Neutrophil (primary cell): Measurements from ENCODE around the gene ACTL10.

ENCODE experiments used
- H3K27ac ChIP-seq: fragments of 200-600 bp; sonication (generic); 2 replicates; pipeline ENCODE4 v1.5.1; 2016; ENCODE audit warnings: mild to moderate bottlenecking, moderate library complexity
- H3K27me3 ChIP-seq: fragments of 200-600 bp; sonication (generic); 2 replicates; pipeline ENCODE4 v1.6.0; 2016; ENCODE audit warnings: mild to moderate bottlenecking
- H3K36me3 ChIP-seq: fragments of 200-600 bp; sonication (generic); 2 replicates; pipeline ENCODE4 v1.5.1; 2017
- H3K4me1 ChIP-seq, 2 experiments: fragments of 200-600 bp in 1 of 2; sonication (generic) in 1 of 2; 1 replicate in 1 of 2; 2 replicates in 1 of 2; pipeline versions ENCODE4 v1.5.1 to v1.6.1; 2013 to 2016; ENCODE audit warnings: low read depth in 1 of 2, low read length in 1 of 2, mild to moderate bottlenecking in 1 of 2, moderate library complexity in 1 of 2; ENCODE audit not compliant: control insufficient read depth in 1 of 2, insufficient read depth in 1 of 2
- H3K4me3 ChIP-seq, 2 experiments: fragments of 200-600 bp in 1 of 2; sonication (generic) in 1 of 2; 1 replicate in 1 of 2; 2 replicates in 1 of 2; pipeline ENCODE4 v1.5.1; 2013 to 2016; ENCODE audit warnings: low read depth in 1 of 2, low read length in 1 of 2, mild to moderate bottlenecking in 1 of 2, moderate library complexity in 1 of 2
- H3K9me3 ChIP-seq: fragments of 200-600 bp; sonication (generic); 2 replicates; pipeline ENCODE4 v1.5.1; 2016
- CTCF ChIP-seq: fragments of 200-600 bp; sonication (generic); IDR thresholded peaks from 2 replicates; pipeline ENCODE4 v1.5.1; 2016; ENCODE audit warnings: antibody characterized with exemption

ACTL10 gene

GRCh38 chr20:33675136-33675959 lies 8.6 kb downstream of the ACTL10 start:
- H3K4me3 ChIP-seq: no peak overlapping the region
- H3K4me1 ChIP-seq: peaks cover 11 to 14% of the 10 kb centered on the region in 2 experiments
- no peak for TF ChIP-seq CTCF
- H3K27me3 ChIP-seq: no peaks in the 10 kb centered on the region
- no peaks in the 10 kb centered on the region for H3K9me3 ChIP-seq
- no peak overlapping the region for H3K27ac ChIP-seq
- H3K36me3 ChIP-seq: peaks cover 5% of the 10 kb centered on the region

DNA sequence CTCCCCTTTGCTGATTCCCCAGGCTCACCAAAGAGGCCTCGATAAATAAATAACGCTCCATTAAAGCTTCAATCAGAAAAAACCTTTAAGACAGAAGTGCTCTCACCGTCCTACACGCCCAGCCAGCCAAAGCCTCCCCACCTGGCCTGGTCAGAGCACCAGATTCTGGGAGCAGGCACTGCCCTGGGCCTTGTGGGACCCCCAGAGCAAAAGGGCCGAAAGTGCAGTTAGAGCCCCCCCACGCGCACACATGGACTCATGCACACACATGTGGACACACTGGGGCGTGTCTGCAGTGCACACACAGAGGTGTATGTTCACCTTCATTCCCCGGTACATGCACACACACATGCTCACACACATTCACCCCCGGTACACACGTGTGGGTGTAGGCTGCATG lies 9.4 kb downstream of the ACTL10 start:
- Histone ChIP-seq H3K4me1 (peaks cover 11 to 14% of the 10 kb centered on the region in 2 experiments), H3K27me3 (no peaks in the 10 kb centered on the region), H3K9me3 (no peaks in the 10 kb centered on the region), H3K4me3 (no peak overlapping the region), H3K27ac (no peak overlapping the region), H3K36me3 (peaks cover 5% of the 10 kb centered on the region)
- TF ChIP-seq CTCF: no peak

GRCh38 chr20:33676652-33677645 lies 10.2 kb downstream of the ACTL10 start:
- Histone ChIP-seq H3K9me3 (no peaks in the 10 kb centered on the region), H3K4me1 (peaks cover 11 to 14% of the 10 kb centered on the region in 2 experiments), H3K36me3 (peaks cover 5% of the 10 kb centered on the region), H3K4me3 (no peak overlapping the region), H3K27ac (no peak overlapping the region), H3K27me3 (no peaks in the 10 kb centered on the region)
- no peak for TF ChIP-seq CTCF

DNA sequence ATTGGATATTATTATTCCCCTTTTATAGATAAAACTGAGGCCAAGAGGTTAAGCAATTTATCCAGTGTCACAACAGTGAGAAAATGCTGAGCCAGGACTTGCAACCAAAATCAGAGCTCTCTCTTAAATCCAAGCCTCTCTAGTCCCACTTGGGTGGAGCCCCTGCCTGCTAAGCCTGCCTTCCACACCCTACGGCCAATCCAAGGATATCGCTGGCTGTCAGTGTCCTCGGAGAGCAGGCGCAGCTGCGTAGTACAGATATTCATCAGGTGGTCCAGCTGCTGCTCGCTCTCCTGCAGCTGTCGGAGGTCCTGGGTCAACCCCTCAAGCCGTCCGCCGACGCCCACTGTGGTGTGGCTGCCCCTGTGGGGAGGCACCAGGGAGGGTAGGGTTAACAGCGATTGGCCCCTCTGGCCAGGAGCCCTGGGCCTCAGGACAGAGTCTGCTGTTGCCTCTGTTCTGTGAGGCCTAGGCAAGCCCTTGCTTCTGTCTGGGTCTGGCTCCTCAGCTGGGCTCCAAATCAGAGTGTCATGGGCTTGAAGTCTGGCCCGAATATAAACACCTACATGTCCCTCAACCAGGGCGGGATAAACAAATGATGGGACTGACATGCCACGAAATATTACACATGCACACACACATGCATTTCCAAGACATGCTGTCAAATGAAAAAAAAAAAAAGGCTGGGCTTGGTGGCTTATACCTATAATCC lies 11.4 kb downstream of the ACTL10 start:
- H3K4me3 ChIP-seq: no peak overlapping the region
- peaks cover 5% of the 10 kb centered on the region for H3K36me3 ChIP-seq
- H3K27me3 ChIP-seq: no peaks in the 10 kb centered on the region
- peaks cover 11 to 14% of the 10 kb centered on the region in 2 experiments for H3K4me1 ChIP-seq
- TF ChIP-seq CTCF: no peak
- H3K27ac ChIP-seq: no peak overlapping the region
- H3K9me3 ChIP-seq: no peaks in the 10 kb centered on the region

GRCh38 chr20:33679758-33680485 lies 13.2 kb downstream of the ACTL10 start:
- H3K4me3 ChIP-seq: no peak overlapping the region
- no peak overlapping the region for H3K27ac ChIP-seq
- peaks cover 5% of the 10 kb centered on the region for H3K36me3 ChIP-seq
- H3K27me3 ChIP-seq: no peaks in the 10 kb centered on the region
- no peak for TF ChIP-seq CTCF
- H3K4me1 ChIP-seq: peaks cover 4 to 7% of the 10 kb centered on the region in 2 experiments
- no peaks in the 10 kb centered on the region for H3K9me3 ChIP-seq
